Measurements from ENCODE around the gene PCDHGA6.
A peak's percentile ranks its signal among the peaks of the same experiment; 100 is the strongest.
"Not testable (repeated sequence)": the region's sequence is repeated elsewhere in the genome, so short reads cannot be mapped to it uniquely, and the experiment has no call there.

The PCDHGA6 gene

DNA sequence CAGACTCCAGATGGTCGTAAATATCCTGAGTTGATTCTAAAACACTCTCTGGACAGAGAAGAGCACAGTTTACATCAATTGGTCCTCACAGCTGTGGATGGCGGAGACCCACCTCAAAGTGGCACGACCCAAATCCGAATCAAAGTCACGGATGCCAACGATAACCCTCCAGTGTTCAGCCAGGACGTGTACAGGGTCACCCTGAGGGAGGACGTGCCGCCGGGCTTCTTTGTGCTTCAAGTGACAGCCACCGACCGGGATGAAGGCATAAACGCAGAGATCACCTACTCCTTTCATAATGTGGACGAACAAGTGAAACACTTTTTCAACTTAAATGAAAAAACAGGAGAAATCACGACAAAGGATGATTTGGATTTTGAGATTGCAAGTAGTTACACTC, 13.0 kb upstream of the PCDHGA6 start:
- DNase-seq (ENCODE audit: low spot score) = no peak

DNA sequence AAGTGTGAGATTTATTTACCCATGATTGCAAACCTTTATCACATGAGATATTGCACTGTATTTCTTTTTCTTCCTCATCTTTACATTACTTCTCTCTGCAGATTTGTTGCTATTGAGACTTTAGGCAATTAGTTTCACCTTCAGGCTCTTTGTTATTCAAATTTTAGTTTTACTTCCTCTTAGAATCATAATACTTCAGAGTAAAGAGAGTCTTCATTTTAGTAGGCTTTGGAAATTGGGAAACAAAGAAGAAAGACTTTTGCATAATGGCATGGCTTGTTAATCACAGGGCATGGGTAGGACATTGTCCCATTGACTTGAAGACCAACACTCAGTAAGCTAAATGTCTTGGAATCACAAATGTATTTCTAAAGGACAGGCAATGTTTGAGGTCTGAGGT, 11.0 kb upstream of the PCDHGA6 start:
- DNase-seq (ENCODE audit: low spot score) = no peak

DNA sequence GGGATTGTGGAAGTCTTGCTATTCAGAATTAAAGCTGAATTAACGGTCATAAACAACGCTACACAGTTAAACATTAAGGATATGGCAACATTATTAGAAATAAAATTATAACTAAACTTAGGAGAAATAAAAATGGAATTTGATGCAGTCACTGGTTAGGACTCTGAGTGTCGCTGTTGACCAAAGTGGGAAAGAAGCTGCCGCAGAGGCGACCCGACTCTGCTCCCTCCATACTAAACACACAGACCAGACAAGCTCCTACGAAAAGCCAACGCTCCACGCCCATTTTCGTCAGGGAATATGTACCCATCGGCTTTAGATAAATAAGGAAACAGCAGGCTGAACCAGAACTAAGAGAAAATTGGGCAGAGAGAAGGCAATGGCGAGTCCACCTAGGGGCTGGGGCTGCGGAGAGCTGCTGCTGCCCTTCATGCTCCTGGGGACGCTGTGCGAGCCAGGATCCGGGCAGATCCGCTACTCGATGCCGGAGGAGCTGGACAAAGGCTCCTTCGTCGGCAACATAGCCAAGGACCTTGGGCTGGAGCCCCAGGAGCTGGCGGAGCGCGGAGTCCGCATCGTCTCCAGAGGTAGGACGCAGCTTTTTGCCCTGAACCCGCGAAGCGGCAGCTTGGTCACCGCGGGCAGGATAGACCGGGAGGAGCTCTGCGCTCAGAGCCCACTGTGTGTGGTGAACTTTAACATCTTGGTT, 9.6 kb upstream of the PCDHGA6 start, which contains the start of gene PCDHGA5:
Gene PCDHGA5 (plus strand): TSS at position 211 of the 709 bp plus-strand sequence. CDS start 169 bp downstream, at position 380.
- DNase-seq (ENCODE audit: low spot score) = no peak

DNA sequence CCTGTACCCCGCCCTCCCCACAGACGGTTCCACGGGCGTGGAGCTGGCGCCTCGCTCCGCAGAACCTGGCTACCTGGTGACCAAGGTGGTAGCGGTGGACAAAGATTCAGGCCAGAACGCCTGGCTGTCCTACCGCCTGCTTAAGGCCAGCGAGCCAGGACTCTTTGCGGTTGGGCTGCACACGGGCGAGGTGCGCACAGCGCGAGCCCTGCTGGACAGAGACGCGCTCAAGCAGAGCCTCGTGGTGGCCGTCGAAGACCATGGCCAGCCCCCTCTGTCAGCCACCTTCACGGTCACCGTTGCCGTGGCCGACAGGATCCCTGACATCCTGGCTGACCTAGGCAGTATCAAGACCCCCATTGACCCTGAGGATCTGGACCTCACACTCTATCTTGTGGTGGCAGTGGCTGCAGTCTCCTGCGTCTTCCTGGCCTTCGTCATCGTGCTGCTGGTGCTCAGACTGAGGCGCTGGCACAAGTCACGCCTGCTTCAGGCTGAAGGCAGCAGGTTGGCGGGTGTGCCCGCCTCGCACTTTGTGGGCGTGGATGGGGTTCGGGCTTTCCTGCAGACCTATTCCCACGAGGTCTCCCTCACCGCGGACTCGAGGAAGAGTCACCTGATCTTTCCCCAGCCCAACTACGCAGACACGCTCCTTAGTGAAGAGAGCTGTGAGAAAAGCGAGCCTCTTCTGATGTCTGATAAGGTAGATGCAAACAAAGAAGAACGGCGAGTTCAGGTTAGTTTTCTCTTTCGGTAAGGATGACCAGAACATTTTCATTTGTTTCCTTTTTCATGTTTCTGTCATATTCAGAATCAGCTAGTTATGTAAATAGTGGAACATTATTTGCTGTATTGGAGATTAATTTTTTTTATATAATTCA, 7.4 kb upstream of the PCDHGA6 start:
- DNase-seq (ENCODE audit: low spot score) = no peak

DNA sequence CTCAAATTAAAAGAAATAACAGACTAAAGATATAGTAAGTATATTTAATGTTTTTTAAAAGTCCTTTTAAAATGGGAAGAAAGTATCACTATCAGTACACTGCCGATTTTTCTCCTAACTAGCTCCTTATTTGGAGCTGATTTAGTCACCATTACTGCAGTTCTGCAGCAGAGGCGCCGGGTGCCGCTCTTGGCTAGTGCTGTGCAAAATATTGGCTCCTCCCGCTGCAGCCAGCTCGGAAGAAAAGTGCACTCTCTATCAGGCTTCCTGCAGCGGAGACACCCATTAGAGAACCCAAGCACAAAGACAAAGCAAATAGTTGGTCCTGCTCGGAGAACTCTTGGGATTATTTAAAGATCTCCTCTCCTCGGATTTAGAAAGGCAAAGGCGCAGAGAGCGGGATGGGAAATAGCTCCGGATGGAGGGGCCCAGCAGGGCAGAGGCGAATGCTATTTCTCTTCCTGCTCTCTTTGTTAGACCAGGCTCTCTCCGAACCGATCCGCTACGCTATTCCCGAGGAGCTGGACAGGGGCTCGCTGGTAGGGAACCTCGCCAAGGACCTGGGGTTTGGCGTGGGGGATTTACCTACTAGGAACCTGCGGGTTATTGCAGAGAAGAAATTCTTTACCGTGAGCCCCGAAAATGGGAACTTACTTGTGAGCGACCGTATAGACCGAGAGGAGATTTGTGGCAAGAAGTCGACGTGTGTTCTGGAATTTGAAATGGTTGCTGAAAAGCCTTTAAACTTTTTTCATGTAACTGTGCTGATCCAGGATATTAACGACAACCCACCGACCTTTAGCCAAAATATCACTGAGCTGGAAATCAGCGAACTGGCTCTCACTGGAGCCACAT, 3.5 kb upstream of the PCDHGA6 start, which contains the start of gene PCDHGB3:
Gene PCDHGB3 (plus strand): TSS at position 249 of the 855 bp plus-strand sequence. CDS start 153 bp downstream, at position 402.
- DNase-seq (ENCODE audit: low spot score) = peak; percentile 86

DNA sequence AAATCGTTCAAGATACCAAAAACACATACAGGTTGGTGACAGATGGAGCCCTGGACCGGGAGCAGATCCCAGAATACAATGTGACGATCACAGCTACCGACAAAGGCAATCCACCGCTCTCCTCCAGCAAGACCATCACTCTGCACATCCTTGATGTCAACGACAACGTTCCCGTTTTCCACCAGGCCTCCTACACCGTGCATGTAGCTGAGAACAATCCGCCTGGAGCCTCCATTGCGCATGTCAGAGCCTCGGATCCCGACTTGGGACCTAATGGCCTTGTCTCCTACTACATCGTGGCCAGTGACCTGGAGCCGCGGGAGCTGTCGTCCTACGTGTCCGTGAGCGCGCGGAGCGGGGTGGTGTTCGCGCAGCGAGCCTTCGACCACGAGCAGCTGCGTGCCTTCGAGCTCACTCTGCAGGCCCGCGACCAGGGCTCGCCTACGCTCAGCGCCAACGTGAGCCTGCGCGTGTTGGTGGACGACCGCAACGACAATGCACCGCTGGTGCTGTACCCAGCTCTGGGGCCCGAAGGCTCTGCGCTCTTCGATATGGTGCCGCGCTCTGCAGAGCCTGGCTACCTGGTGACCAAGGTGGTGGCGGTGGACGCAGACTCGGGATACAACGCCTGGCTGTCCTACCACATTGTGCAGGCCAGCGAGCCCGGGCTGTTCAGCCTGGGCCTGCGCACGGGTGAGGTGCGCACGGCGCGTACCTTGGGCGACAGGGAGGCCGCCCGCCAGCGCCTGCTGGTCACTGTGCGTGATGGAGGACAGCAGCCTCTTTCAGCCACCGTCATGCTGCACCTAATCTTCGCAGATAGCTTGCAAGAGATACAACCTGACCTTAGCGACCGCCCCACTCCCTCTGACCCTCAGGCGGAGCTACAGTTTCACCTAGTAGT, 1.9 kb upstream of the PCDHGA6 start:
- no peak for DNase-seq (ENCODE audit: low spot score)

DNA sequence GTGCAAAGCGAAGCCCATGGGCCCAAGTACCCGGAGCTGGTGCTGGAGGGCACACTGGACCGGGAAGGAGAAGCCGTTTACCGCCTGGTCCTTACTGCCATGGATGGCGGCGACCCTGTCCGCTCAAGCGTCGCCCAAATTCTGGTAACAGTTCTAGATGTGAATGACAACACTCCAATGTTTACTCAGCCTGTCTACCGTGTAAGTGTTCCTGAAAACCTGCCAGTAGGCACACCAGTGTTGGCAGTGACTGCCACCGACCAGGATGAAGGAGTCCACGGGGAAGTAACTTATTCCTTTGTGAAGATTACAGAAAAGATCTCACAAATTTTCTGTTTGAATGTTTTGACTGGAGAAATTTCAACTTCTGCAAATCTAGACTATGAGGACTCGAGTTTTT, 936 bp downstream of the PCDHGA6 start:
- DNase-seq (ENCODE audit: low spot score) = no peak

DNA sequence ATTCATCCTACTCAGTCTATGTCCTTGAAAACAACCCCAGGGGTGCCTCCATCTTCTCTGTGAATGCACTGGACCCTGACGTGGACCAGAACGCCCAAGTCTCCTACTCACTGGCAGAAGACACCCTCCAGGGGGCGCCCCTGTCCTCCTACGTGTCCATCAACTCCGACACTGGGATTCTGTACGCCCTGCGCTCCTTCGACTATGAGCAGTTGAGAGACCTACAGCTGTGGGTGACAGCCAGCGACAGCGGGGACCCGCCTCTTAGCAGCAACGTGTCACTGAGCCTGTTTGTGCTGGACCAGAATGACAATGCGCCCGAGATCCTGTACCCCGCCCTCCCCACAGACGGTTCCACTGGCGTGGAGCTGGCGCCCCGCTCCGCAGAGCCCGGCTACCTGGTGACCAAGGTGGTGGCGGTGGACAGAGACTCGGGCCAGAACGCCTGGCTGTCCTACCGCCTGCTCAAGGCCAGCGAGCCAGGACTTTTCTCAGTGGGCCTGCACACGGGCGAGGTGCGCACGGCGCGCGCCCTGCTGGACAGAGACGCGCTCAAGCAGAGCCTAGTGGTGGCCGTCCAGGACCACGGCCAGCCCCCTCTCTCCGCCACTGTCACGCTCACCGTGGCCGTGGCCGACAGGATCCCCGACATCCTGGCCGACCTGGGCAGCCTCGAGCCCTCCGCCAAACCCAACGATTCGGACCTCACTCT, 1.9 kb downstream of the PCDHGA6 start:
- DNase-seq (ENCODE audit: low spot score) = not testable (repeated sequence)

DNA sequence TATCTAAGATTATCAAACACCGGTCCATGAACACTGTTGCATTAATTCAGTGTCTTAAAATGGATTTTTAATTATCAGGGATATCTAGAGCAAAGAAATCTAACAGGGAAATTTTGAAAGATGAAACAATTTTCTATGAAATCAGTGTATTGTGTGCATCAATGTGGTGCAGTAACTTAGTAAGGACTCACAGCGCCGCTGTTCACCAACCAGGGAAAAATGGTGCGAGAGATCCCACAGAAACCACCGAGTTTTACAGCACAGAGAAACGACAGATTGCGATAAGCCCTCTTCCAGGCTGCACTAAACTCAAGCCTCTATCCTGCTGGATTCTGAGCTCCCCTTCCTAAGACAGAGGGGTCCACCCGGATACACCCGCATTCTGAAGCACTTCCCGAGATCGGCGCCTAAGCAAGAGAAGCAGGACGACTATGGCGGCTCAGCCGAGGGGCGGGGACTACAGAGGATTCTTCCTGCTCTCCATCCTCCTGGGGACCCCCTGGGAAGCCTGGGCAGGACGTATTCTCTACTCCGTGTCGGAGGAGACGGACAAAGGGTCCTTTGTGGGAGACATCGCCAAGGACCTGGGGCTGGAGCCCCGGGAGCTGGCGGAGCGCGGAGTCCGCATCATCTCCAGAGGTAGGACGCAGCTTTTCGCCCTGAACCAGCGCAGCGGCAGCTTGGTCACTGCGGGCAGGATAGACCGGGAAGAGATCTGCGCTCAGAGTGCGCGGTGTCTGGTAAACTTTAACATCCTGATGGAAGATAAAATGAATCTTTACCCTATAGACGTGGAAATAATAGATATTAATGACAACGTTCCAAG, 9.0 kb downstream of the PCDHGA6 start, which contains the start of gene PCDHGA7:
Gene PCDHGA7 (plus strand): TSS at position 274 of the 826 bp plus-strand sequence. CDS start 158 bp downstream, at position 432.
- peak; percentile 53 for DNase-seq (ENCODE audit: low spot score)

DNA sequence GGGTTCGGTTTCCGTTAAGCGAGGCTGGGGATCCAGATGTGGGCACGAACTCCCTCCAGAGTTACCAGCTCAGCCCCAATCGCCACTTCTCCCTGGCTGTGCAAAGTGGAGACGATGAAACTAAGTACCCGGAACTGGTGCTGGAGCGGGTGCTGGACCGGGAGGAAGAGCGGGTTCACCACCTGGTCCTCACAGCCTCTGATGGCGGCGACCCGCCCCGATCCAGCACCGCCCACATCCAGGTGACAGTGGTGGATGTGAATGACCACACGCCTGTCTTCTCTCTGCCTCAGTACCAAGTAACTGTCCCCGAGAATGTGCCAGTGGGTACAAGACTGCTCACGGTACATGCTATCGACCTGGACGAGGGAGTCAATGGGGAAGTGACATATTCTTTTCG, 9.7 kb downstream of the PCDHGA6 start:
- no peak for DNase-seq (ENCODE audit: low spot score)

DNA sequence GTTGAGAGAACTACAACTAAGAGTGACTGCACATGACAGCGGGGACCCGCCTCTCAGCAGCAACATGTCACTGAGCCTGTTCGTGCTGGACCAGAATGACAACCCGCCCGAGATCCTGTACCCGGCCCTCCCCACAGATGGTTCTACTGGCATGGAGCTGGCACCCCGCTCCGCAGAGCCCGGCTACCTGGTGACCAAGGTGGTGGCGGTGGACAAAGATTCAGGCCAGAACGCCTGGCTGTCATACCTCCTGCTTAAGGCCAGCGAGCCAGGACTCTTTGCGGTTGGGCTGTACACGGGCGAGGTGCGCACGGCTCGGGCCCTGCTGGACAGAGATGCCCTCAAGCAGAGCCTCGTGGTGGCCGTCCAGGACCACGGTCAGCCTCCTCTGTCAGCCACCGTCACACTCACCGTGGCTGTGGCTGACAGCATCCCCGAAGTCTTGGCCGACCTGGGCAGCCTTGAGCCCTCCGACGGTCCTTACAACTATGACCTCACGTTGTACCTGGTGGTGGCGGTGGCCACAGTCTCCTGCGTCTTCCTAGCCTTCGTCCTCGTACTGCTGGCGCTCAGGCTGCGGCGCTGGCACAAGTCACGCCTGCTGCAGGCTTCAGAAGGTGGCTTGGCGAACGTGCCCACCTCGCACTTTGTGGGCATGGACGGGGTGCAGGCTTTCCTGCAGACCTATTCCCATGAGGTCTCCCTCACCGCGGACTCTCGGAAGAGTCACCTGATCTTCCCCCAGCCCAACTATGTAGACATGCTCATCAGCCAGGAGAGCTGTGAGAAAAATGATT, 11.0 kb downstream of the PCDHGA6 start:
- DNase-seq (ENCODE audit: low spot score) = no peak

DNA sequence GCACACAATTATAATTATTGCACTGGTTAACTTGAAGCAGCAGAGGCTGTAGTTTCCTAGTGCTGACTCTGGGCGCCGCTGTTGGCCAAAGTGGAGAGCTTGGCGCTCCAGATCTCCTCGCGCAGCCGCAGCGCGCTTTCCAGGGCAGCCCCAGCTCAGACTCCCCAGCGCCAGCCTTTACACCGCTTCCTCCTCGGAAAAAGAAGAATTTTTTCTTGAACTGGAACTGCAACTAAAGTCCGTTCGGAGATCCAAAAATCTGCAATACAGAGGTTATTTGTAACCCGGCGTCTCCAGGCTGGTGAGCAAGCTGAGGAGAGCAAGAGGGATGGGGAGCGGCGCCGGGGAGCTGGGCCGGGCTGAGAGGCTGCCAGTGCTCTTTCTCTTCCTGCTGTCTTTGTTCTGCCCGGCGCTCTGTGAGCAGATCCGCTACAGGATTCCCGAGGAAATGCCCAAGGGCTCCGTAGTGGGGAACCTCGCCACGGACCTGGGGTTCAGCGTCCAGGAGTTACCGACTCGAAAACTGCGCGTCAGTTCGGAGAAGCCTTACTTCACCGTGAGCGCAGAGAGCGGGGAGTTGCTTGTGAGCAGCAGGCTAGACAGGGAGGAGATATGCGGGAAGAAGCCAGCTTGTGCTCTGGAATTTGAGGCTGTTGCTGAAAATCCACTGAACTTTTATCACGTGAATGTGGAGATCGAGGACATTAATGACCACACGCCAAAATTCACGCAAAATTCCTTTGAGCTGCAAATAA, 14.0 kb downstream of the PCDHGA6 start, which contains the start of gene PCDHGB4:
Gene PCDHGB4 (plus strand): TSS at position 142 of the 755 bp plus-strand sequence. CDS start 187 bp downstream, at position 329.
- peak; percentile 57 for DNase-seq (ENCODE audit: low spot score)

DNA sequence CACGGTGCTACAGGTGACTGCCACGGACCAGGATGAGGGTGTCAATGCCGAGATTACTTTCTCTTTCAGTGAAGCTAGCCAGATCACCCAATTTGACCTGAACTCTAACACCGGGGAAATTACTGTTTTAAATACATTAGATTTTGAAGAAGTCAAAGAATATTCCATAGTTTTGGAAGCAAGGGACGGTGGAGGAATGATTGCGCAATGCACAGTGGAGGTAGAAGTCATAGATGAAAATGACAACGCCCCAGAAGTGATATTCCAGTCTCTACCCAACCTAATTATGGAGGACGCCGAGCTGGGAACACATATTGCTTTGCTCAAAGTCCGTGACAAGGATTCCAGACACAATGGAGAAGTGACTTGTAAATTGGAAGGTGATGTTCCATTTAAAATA, 15.0 kb downstream of the PCDHGA6 start:
- no peak for DNase-seq (ENCODE audit: low spot score)

DNA sequence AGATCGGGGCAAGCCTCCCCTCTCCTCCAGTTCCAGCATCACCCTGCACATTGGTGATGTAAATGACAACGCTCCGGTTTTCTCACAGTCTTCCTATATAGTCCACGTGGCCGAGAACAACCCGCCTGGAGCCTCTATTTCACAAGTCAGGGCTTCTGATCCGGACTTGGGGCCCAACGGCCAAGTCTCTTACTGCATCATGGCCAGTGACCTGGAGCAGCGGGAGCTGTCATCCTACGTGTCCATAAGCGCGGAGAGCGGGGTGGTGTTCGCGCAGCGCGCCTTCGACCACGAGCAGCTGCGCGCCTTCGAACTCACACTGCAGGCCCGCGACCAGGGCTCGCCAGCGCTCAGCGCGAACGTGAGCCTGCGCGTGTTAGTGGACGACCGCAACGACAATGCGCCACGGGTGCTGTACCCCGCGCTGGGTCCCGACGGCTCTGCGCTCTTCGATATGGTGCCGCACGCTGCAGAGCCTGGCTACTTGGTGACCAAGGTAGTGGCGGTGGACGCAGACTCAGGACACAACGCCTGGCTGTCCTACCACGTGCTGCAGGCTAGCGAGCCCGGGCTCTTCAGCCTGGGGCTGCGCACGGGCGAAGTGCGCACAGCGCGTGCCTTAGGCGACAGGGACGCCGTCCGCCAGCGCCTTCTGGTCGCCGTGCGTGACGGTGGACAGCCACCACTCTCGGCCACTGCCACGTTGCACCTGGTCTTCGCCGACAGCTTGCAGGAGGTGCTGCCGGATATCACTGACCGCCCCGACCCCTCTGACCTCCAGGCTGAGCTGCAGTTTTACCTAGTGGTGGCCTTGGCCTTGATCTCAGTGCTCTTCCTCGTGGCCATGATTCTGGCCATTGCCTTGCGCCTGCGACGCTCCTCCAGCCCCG, 15.7 kb downstream of the PCDHGA6 start:
- no peak for DNase-seq (ENCODE audit: low spot score)

DNA sequence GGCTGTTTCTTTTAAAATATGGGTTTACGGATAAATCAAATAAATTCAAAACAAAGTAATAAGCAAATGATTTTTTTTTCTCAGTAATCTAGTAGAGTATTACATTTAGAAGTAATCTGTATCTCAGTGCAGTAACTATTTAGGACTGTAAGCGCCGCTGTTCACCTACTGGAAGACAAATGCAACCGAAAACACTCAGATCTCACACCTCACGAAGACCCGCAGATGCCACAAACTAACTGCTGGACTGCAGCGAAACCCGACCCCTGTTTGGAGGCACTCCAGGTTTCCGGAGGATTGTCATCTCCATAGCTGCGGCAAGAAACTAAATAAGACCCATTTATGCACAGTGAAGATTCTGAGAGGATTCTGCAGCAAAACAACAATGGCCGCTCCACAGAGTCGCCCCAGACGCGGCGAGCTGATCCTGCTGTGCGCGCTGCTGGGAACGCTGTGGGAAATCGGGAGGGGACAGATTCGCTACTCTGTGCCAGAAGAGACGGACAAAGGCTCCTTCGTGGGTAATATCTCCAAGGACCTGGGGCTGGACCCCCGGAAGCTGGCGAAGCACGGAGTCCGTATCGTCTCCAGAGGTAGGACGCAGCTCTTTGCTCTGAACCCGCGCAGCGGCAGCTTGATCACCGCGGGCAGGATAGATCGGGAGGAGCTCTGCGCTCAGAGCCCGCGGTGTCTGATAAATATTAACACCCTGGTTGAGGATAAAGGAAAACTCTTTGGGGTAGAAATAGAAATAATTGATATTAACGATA, 18.9 kb downstream of the PCDHGA6 start, which contains the start of gene PCDHGA8:
Gene PCDHGA8 (plus strand): TSS at position 205 of the 770 bp plus-strand sequence. CDS start 181 bp downstream, at position 386.
- peak; percentile 15 for DNase-seq (ENCODE audit: low spot score)

DNA sequence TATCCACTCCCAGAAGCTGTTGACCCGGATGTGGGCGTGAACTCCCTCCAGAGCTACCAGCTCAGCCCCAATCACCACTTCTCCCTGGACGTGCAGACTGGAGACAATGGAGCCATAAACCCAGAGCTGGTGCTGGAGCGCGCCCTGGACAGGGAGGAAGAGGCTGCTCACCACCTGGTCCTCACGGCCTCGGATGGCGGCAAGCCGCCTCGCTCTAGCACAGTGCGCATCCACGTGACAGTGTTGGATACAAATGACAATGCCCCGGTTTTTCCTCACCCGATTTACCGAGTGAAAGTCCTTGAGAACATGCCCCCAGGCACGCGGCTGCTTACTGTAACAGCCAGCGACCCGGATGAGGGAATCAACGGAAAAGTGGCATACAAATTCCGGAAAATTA, 19.6 kb downstream of the PCDHGA6 start:
- no peak for DNase-seq (ENCODE audit: low spot score)

Measured in GM03348 (cell line).